Measurements from ENCODE around the gene FUT2. TPM values are rescaled to one million over a fixed set of nuclear protein-coding genes. Genes with fewer than 3 reads are reported as not detected.

The FUT2 gene
- total and polyA plus RNA-seq, 10 donors: 0.17 to 1.2 (median 0.38) TPM; not detected in 5

DNA sequence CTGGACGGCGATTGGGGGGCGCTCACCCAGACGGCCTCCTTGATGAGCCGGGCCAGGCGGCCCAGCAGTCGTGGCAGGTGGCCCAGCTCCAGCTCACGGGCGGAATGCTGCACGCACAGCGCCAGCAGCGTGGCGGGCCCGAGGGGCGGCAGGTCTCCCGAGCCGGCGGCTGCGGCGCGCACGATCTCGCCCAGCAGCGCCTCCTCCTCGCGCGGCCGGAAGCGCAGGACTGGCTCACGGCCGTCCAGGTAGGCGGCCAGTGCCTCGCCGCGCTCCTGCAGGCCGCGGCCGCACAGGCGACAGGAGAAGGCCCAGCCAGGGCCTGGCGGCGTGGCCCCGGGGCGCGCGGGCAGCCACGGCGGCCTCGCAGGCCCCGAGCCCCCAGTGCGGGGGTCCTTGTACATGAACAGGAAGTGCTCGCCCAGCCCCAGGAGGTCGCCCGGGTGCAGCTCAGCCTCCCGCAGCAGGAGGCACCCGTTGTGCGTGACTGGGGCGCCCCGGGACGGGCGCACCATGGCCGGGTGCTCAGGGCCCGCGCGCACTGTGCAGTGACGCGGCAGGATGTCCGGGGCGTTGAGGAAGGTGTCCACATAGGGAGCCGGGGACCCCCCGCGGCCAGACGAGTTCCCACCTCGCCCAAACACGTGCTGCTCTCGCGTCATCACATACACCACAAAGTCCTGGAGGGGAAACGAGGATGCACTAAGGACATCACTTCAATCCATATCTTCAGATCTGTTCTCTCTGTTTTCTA lies 33.3 kb downstream of the FUT2 start:
- no peak for TF ChIP-seq POLR2A (IDR thresholded peaks at IDR 0.05)
- peak in 2 of 3 donors; percentile 28 to 50 for TF ChIP-seq POLR2AphosphoS5 (IDR thresholded peaks at IDR 0.05)
- Histone ChIP-seq H3K27me3 (replicated peaks in 1 of 7) (no peaks in the 10 kb centered on the region), H3K9me3 (peaks cover 0 to 26% (median 4%) of the 10 kb centered on the region in 8 donors), H3K27ac (peak overlapping the region in 5 of 8 donors; percentile 15 to 71 (median 32)), H3K4me1 (peaks cover 15 to 38% (median 33%) of the 10 kb centered on the region in 6 donors), H3K4me3 (peak overlapping the region in 2 of 8 donors; percentile 4 to 13), H3K36me3 (peaks cover 0 to 59% (median 0%) of the 10 kb centered on the region in 6 donors)
- 82 to 92% (median 83%) methylated on average over 43 to 77 of the region's 77 CpGs for WGBS, 5 donors
- no peak for DNase-seq
- intact Hi-C loops (cut with DNase I; ENCODE audit: low total_unique reads): no loop called here

GRCh38 chr19:48731452-48731851 lies 35.7 kb downstream of the FUT2 start:
- intact Hi-C loops (cut with DNase I; ENCODE audit: low total_unique reads): no loop called here

DNA sequence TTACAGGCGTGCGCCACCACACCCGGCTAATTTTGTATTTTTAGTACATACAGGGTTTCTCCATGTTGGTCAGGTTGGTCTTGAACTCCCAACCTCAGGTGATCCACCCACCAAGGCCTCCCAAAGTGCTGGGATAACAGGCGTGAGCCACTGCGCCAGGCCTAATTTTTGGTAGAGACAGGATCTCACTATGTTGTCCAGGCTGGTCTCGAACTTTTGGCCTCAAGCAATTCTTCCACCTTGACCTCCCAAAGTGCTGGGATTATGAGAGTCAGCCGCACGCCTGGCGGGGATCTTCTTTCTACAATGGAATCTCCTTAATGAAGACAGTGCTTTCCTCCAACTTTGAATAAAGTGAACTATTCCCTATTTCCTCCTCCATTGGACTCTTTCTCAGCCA lies 38.9 kb downstream of the FUT2 start:
- H3K27ac ChIP-seq: no peak overlapping the region
- H3K4me3 ChIP-seq: no peak overlapping the region
- whole genome bisulfite sequencing, 5 donors: 91 to 96% (median 92%) methylated on average over 9 of the region's 9 CpGs

More at GRCh38 chr19:48731452-48731851, 35.7 kb downstream of the FUT2 start:
- Histone ChIP-seq H3K4me3 (no peak overlapping the region), H3K4me1 (peaks cover 0 to 16% (median 11%) of the 10 kb centered on the region in 6 donors), H3K27me3 (replicated peaks in 1 of 7) (no peaks in the 10 kb centered on the region), H3K36me3 (peaks cover 0 to 62% (median 0%) of the 10 kb centered on the region in 6 donors), H3K27ac (no peak overlapping the region), H3K9me3 (peaks cover 0 to 11% (median 3%) of the 10 kb centered on the region in 8 donors)
- WGBS, 5 donors: 81 to 95% (median 88%) methylated on average over 4 of the region's 4 CpGs
- no peak for DNase-seq
- no peak for TF ChIP-seq POLR2AphosphoS5 (IDR thresholded peaks at IDR 0.05)
- TF ChIP-seq POLR2A (IDR thresholded peaks at IDR 0.05): no peak
- TF ChIP-seq, protein P1, sequence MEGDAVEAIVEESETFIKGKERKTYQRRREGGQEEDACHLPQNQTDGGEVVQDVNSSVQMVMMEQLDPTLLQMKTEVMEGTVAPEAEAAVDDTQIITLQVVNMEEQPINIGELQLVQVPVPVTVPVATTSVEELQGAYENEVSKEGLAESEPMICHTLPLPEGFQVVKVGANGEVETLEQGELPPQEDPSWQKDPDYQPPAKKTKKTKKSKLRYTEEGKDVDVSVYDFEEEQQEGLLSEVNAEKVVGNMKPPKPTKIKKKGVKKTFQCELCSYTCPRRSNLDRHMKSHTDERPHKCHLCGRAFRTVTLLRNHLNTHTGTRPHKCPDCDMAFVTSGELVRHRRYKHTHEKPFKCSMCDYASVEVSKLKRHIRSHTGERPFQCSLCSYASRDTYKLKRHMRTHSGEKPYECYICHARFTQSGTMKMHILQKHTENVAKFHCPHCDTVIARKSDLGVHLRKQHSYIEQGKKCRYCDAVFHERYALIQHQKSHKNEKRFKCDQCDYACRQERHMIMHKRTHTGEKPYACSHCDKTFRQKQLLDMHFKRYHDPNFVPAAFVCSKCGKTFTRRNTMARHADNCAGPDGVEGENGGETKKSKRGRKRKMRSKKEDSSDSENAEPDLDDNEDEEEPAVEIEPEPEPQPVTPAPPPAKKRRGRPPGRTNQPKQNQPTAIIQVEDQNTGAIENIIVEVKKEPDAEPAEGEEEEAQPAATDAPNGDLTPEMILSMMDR (IDR thresholded peaks at IDR 0.05 in 8 of 11, conservative IDR thresholded peaks at IDR 0.05 in 3 of 11): no peak

GRCh38 chr19:48735031-48735615 lies 39.4 kb downstream of the FUT2 start:
- WGBS, 5 donors: 77 to 84% (median 82%) methylated on average over 20 to 38 of the region's 38 CpGs
- intact Hi-C loops (cut with DNase I; ENCODE audit: low total_unique reads): no loop called here
- no peak for DNase-seq
- Histone ChIP-seq H3K27ac (no peak overlapping the region), H3K4me1 (peaks cover 0 to 36% (median 22%) of the 10 kb centered on the region in 6 donors), H3K9me3 (no peaks in the 10 kb centered on the region), H3K4me3 (peak overlapping the region in 1 of 8 donors; percentile 30), H3K27me3 (replicated peaks in 1 of 7) (peaks cover 0 to 12% (median 11%) of the 10 kb centered on the region in 7 donors), H3K36me3 (peaks cover 0 to 44% (median 0%) of the 10 kb centered on the region in 6 donors)
- TF ChIP-seq POLR2A (IDR thresholded peaks at IDR 0.05) (no peak), POLR2AphosphoS5 (IDR thresholded peaks at IDR 0.05) (peak in 1 of 3 donors; percentile 37)
- TF ChIP-seq, protein P1 (IDR thresholded peaks at IDR 0.05 in 8 of 11, conservative IDR thresholded peaks at IDR 0.05 in 3 of 11): no peak

More for the DNA sequence above, 38.9 kb downstream of the FUT2 start:
- peaks cover 0 to 7% (median 6%) of the 10 kb centered on the region in 7 donors for H3K27me3 ChIP-seq (replicated peaks in 1 of 7)
- peaks cover 0 to 48% (median 0%) of the 10 kb centered on the region in 6 donors for H3K36me3 ChIP-seq
- H3K9me3 ChIP-seq: no peaks in the 10 kb centered on the region
- H3K4me1 ChIP-seq: peaks cover 0 to 31% (median 17%) of the 10 kb centered on the region in 6 donors
- DNase-seq: no peak
- no peak for TF ChIP-seq POLR2AphosphoS5 (IDR thresholded peaks at IDR 0.05)
- intact Hi-C loops (cut with DNase I; ENCODE audit: low total_unique reads): no loop called here
